Coronary artery (tissue), 2 donors: ENCODE measurements around the gene IRF4.

Experiments
- DNase-seq: peaks from one replicate; pipeline ENCODE4 v3.0.0-alpha.2; 2017; ENCODE audit warnings: low spot score
- H3K27ac ChIP-seq, 2 donors: fragments of 200-600 bp; sonication (generic); one replicate each; pipeline ENCODE4 v1.5.1; 2016 to 2019
- H3K4me3 ChIP-seq: fragments of 200-600 bp; sonication (generic); 2 replicates; pipeline ENCODE4 v1.5.1; 2016; ENCODE audit warnings: mild to moderate bottlenecking, moderate library complexity
- CTCF ChIP-seq: fragments of 200-600 bp; sonication (generic); IDR thresholded peaks from one replicate; pipeline ENCODE4 v1.5.1; 2019; ENCODE audit warnings: antibody characterized with exemption

IRF4 gene

GRCh38 chr6:350371-350770, 41.2 kb upstream of the IRF4 start:
- no peak overlapping the region for H3K4me3 ChIP-seq
- DNase-seq, result no peak
- TF ChIP-seq CTCF, result no peak
- H3K27ac ChIP-seq, result no peak overlapping the region

GRCh38 chr6:351011-351866, 40.3 kb upstream of the IRF4 start:
- no peak overlapping the region for H3K4me3 ChIP-seq
- H3K27ac ChIP-seq, result no peak overlapping the region
- no peak for TF ChIP-seq CTCF
- DNase-seq, result no peak

GRCh38 chr6:351867-352289, 39.7 kb upstream of the IRF4 start:
- TF ChIP-seq CTCF, result no peak
- Histone ChIP-seq H3K27ac (no peak overlapping the region), H3K4me3 (no peak overlapping the region)
- no peak for DNase-seq

GRCh38 chr6:352474-352873, 39.1 kb upstream of the IRF4 start:
- Histone ChIP-seq H3K4me3 (no peak overlapping the region), H3K27ac (no peak overlapping the region)
- TF ChIP-seq CTCF, result no peak
- no peak for DNase-seq

GRCh38 chr6:352896-353470, 38.6 kb upstream of the IRF4 start:
- no peak overlapping the region for H3K4me3 ChIP-seq
- no peak overlapping the region for H3K27ac ChIP-seq
- no peak for DNase-seq
- no peak for TF ChIP-seq CTCF

- H3K4me3 ChIP-seq, result no peak overlapping the region
- DNase-seq, result no peak
- TF ChIP-seq CTCF, result no peak
- no peak overlapping the region for H3K27ac ChIP-seq
Observed at GRCh38 chr6:353642-354614, 37.6 kb upstream of the IRF4 start.
